Epithelial cell of umbilical artery (primary cell): ENCODE results near the gene RPL14. TPM values are rescaled to one million over a fixed set of nuclear protein-coding genes. Genes with fewer than 3 reads are reported as not detected.

ENCODE experiments used
- total RNA-seq: library from RNA; depleted of rRNA; stranded (reverse); fragments of >200 nt; gene quantifications from 2 replicates; pipeline ENCODE4 v1.2.3, GENCODE V29; 2014

The RPL14 gene
- 297 and 417 TPM in 2 replicates for total RNA-seq

DNA sequence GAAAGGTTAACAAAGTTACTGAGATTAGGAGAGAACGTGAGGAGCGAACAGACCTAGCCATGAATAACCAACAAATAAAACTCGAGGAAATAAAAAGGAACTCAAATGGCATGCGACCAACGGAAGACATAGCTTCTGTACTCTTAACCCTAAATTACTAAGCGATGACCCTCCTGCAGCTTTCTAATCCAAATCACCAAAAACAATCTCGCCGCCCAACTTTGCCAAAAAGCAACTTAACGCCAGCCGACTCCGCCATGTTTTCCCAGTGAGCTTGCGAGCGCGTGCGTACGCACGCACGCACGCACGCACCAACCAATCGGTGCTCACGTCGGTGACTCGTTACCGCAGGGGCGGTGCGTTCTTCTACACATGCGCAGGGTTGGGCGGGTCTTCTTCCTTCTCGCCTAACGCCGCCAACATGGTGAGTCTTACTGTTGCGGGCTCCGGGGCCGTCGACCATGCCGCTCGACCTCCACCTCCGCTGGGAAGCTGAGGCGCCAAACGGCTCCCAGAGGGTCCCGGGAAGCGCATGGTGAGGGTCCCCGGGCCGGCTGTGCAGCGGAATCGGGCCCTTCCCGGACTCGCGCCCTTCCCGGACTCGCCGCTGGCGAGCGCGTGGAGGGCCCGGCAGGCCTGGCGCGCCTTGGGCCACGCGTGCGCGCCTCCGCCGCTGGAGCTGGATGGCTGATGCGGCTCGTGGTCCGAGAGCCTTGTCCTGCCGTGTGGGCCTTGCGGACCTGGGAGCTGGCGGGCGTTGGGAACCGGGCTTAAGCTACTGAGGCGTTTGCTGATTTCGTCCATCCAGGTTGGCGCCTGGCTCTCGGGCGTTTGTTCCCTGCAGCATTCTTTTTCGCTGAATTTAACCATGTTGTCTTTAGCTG lies at the start of gene RPL14:
TSS of gene RPL14 (plus strand) at position 400 of the 884 bp plus-strand sequence. CDS start at position 533, 133 bp downstream.

DNA sequence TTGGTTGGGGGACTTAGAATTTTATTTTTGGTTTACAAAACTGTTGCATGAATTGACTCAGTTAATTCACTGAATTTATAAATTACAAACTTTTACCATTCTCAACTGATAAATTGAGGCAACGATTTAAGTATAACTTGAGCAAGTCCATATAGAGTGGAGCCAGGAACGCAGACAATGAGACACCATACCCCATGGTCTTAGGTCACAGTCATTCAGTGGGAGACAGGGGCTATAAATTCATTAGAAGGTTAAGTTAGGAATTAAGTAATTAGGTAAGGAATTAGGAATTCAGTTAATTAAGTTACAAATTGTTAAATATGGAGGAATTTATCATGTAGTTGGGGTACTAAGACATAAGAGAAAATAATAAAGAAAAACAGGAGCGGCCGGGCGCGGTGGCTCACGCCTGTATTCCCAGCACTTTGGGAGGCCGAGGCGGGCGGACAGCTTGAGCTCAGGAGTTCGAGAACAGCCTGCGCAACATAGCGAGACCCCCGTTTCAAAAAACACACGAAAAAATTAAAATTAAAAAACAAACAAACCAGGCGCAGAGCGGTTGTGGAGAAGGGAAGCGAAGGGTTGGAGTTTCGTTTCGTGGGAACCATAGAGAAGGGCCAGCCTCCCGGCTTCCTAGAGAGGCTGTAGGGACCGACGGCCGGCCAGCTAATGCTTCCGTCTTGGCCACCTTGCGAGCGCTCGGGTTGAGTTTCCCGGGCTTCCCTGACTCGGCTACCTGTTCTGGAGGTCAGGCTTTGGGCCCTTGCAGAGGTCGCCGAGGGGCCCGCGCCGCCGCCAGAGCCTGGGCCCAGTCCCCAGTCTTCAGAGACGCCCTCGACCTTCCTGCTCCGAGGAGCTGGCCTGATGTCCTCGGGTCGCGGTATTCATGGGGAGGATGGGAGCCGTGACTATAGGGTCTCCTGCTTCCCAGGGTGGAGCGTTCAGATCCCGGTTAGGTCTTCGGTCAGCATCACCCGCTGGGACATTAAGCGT lies 19.6 kb downstream of the RPL14 start, which contains the start of gene ZNF619:
TSS of gene ZNF619 (plus strand) at position 645 of the 993 bp plus-strand sequence. CDS start 858 bp downstream, outside the sequence.

DNA sequence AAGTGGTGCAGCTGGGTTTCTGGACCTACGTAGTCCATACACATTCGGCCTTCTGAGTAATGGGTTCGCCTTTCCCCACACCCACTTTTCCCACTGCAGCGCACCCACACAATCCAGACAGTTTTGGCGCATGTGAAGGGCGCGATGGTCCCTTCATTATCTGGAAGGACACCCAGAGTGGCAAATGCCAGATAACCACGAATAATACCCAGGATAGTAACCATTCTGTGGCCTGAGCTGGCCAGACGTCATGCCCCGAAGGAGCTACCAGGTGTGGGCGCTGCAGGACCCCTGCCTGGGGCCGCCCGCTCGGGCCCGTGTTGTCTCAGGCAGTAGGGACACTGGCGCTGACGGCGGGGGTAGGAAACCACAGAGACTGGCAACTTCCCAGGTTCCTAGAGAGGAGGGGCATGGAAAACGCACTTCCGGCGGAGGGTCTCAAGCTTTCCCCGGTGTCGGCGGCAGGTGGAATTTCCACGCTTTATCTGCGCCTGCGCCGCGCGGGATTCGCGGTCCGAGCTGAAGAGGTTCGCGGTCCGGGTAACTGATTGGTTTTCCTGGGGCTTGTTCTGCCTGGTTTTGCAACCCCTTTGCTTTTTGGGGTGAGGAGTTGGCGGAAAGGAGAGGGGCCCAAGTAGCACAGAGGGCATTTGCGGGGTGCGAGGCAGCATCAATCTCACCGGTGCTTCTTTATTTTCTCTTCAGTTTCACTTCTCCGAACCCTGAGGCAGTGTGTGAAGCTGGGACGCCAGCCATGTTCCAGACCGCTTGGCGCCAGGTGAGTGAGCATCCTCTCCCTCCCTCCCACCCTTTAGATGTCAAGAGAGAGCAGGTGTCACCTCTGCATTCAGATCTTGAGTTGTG lies 48.7 kb downstream of the RPL14 start, which contains the start of gene ZNF620:
TSS of gene ZNF620 (plus strand) at position 441 of the 864 bp plus-strand sequence. CDS start at position 755, 314 bp downstream.

Other genes starting within 250 kb of the RPL14 start
- gene EIF1B, start 147.6 kb upstream of the RPL14 start, total RNA-seq: 20.1 and 22.5 TPM in 2 replicates
- under 0.01 TPM in 1 of 2 replicates, not detected in the other for gene ENTPD3, start 70.2 kb upstream of the RPL14 start, total RNA-seq
- gene ZNF619, start 19.8 kb downstream of the RPL14 start, total RNA-seq: 5.2 and 10.2 TPM in 2 replicates
- gene ZNF620, start 48.7 kb downstream of the RPL14 start, total RNA-seq: 8.4 and 10.2 TPM in 2 replicates
- 7.1 and 8.2 TPM in 2 replicates for gene ZNF621, start 67.6 kb downstream of the RPL14 start, total RNA-seq